Midbrain (tissue), 1 donor: ENCODE data around the gene DIPK1B.

Experiments
- DNase-seq: peaks from one replicate; lab custom pipeline; 2025; lab: John Stamatoyannopoulos, UW

Gene DIPK1B

DNA sequence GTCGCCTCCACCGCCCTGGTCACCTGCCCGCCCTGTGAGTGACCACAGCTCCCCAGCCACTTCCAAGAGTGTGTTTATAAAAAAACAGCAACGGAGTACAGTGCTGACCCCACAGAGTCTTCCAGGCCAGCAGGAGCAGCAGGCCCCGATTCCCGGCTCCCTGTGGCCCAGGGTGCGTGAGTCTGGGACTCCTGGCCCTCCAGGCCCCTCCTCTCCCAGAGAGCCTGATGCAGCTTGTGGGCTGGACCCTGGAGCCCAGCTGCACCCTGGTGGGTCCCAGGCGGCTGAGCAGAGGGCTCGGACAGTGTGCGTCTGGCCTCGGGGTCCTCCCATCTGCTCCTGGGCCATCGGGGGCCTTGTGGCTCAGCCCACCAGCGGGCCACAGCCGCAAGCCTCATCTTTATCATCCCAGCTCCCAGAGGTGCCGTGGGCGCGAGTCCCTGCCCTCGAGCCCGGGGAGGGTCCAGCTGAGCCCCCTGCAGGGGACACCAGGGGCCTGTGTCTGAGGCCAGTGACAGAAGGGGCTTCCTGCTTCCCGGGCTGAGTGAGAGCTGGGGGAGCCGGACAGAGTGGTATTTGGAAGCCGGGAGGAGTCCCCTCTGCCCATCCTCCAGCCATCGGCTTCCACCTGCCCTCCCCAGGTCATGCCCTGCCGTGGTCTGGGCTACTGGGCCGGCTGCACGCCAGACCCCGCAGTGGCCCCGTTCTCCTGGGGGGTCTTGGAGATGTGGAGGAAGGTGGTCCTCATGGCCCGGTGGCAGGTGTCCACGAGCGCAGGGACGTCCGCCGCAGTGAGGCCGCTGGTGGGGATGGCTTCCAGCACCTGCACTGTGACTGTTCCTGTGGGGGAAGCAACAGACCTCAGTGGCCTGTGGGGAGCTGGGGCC, 39.0 kb upstream of the DIPK1B start:
- no peak for DNase-seq

DNA sequence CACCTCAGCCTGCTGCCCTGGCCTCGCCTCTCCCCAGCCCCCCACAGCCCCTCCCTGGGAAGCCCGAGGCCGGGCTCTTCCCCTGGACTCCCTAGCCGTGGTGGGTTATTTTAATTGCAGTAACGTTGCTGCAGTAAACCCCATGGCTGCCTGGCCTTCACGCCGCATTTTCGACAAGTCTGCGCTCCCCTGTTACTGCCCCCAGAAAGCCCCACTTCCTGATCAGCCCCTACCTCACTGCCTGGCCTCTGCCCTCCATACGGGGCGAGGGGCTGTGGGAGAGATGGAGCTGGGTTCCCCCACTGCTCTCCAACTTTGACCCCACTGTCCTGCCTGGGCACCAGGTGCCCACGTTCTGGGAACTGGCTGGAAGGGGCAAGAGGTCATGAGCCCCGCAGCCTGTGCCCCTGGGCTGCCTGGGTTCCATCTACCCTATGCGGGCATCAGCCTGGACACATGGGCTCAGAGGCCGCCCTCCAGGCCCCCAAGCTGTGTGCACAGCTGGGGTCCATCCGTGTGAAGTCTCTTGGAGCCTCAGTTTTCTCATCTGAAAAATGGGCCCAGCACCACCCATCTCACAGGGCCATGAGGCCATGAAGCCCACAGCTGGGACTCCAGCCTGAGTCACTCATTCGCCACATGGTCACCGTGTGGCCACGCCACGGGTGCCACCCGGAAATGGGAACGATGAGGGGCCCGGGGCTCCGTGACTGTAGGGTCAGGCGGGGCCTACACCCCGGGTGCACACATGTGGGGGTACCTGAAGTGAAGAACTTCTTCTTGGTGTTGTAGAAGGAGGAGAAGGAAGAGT, 38.2 kb upstream of the DIPK1B start:
- DNase-seq = no peak

DNA sequence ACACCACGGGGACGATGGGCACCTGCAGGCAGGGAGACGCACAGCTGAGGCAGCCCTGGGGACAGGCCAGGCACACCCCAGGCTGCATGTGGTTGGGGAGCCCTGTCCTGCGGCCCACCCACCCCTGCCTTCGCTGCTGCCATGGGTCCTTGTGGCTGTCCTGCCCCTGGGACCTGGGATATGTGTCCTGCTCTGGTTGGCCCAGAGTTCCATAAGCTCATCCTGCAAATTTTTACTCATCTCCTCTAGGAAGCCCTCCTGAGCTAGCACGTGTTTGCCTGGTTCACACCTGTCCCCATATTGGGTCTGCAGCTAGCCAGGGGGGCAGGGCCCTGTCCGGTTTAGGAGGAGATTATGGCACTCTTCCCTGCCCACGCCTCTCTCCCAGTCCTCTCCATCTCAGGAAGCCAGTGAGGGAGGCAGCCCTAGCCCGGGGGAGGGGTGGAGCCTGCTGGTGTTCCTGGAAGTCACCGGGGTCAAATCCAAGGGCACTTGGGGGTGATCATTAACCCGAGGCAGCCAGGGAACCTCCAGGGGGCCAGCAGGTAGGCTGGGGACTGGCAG, 37.5 kb upstream of the DIPK1B start:
- no peak for DNase-seq

DNA sequence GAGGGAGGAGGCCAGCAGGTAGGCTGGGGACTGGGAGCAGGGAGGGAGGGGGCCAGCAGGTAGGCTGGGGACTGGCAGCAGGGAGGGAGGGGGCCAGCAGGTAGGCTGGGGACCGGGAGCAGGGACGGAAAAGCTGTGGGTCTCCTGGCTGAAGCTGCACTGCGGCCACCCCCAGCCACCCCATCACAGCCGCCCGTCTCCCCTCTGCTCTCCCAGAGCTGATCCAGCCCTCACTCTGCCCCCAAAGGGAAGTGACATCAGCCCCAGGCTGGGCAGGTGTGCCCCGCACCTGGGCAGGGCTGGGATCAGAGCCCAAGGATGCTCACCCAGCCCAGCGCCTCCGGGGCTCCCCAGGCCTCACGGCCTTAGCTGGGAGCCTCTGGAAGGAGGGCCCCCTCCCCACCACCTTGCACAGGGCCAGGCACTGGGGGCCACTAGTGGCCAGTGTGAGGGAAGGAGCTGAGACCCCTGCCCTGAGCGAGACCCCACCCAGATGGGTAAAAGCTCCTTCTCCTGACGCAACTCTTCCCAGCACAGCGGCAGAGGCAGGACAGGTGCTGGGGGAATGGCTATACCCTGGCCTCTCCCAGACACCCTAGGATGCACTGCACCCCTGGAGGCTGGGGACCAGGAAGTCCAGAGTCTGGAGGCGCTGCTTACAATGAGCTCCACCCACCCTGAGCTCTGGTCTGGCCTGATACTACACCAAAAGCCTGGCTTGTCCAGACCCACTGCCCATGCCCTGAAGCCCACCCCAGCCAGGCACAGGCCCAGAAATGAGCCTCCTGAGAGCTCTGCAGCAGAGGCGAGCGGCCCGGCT, 36.7 kb upstream of the DIPK1B start:
- DNase-seq = no peak

DNA sequence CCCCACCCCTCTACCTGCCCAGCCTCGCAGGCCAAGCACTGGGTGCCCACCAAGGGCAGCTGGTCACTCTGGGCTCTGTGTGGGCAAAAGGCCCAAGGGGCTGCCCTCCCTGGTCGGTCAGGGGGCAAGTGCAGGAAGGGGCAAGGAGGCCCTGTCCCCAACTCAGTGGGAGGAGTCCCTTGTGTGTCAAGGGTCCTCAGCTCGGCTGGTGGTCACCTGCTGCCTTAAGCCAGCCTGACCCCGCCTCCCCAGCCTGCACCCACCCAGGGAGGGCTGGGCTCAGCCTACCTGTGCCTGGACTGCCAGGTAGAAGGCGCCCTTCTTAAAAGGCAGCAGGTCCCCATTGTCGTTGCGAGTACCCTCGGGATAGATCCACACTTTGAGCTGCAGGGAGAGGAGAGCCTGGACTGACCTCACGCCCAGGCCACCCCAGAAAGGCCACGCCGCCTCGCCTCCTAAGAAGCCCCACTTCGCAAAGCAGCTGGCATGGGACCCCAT, 36.0 kb upstream of the DIPK1B start:
- DNase-seq = no peak

DNA sequence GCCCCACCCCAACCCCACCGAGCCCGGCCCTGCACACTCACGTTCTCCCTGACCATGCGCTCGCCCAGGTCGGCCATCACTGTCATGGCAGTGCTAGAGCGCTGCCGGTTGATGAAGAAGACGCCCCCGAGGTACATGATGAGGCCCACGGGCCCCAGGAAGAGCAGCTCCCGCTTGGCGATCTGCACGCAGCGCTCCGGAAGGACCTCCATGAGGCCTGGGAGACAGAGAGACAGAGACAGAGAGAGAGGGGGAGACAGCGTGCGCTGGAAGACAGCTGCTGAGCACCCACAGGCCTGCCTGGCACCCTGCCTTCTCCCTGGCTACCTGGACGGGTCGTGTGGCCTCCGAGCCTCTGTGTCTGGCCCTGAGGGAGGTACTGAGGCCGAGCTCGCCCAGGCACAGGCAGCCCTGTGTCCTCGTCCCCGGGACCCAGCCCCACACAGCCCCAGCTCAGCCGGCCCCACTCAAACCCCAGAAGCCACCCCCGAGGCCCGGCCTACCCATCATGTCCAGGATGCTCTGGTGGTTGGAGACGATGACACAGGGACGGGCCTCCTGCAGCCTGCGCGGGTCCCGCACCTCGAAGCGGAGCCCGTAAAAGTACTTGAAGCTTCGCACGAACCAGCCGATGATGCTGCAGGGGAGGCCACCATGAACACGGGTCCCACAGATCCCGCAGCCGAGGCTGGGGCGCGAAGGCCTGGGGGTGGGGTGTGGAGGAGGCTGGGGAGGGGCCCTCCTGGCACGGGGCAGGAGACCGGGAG, 35.3 kb upstream of the DIPK1B start:
- no peak for DNase-seq

DNA sequence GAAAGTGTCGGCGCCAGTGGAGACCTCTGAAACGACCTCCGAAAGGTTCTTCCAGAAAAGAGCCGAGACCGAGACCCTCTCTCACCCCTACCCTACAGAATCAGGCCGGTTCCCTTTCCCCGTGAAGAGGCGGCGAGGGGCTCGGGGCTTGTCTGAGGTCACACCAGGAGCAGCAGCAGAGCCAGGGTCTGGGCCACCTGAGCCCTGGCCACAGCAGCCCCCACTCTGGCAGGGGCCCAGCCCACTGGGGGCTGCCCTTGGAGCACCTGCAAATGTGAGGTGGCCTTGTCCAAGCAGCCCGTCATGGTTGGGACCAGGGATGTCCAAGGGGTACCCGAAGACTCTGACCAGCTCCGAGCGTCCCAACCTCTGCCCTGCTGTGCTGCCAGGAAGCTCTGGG, 34.3 kb upstream of the DIPK1B start:
- DNase-seq = no peak

DNA sequence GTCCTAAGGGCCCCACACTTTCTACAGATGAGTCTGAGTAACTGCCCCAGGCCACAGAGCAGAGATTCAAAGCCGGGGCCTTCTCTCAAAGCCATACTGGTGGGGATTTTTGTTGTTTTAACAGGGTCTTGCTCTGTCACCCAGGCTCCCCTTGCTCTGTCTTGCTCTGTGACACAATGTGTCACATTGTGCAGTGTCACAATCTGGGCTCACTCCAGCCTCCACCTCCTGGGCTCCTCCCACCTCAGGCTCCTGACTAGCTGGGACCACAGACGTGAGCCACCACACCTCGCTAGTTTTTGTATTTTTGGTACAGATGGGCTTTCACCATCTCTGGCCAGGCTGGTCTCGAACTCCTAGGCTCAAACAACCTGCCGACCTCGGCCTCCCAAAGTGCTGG, 33.7 kb upstream of the DIPK1B start:
- no peak for DNase-seq

DNA sequence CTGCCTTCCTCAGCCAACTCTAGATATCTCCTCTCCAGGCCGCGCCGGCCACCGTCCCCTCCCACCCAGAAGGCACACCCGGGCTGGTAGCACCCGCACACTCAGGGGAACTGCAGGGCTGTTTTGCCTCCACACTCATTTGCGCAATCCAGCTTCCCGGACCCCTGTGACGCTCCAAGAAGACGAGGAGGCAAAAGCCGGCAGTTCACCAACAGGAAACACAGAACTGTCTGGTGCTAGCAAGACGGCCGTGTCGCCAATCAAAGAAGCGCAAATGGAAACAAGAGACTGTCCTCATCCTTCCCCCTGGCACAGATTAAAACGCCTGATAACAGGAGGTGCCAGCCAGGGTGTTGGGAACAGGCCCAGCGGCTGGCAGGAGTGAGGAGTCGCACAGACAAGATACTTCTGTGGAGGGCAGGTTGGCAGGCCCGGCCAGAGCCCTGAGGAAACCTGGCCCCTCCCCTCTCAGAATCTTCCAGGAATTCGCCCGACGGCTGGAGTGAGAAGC, 32.9 kb upstream of the DIPK1B start:
- DNase-seq = no peak

DNA sequence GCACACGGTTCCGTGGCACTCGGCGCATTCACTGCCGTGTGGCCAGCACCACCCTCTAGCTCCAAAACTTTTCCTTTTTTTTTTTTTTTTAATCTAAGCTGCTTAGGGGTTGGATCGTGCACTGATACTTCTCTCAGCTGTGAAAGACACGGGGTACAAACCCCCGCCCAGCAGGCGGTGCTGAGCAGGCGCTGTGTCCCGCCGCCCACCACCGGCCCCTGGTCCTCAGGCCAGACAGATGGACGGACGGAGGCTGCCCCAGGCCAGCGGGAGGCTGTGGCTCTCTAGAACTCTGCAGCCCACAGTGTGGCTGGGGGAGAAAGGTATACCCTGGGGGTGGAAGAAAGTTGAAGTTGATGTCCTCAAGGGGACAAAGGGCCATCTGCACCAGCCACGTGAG, 31.3 kb upstream of the DIPK1B start:
- no peak for DNase-seq

DNA sequence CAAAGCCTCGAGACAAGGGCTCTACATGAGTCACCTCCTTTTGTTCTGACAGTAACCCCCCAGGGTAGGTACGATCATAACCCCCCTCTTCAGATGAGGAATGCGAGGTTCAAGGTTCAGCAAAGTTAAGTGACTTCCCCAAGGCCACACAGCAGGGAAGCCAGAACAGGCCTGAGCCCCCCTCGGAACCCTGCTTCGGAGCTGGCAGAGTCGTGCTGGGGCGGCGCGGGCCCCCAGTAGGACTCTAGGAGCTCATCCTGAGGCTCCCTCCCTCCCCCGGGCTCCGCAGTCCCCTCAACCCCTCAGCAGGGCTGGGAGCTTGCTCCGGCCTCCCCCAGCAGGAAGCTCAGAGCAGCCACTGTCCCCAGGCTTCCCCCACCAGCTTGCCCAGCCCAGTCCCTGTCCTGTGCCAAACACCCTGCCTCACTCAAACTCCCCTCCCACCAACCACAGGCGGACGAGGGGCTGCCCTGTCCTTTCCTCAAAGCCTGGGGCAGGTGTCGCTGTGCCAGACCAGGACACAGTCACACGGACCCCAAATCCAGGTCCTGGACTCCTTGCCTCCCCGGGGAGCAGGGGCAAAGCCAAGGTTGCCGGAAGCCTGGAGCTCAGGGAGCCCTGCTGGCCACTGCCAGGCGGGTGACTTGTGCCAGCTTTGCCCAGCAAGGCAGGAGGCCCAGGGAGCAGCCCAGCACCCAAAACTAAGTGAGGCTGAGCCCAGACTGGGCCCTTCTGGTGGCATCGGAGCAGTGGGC, 30.2 kb upstream of the DIPK1B start:
- no peak for DNase-seq

DNA sequence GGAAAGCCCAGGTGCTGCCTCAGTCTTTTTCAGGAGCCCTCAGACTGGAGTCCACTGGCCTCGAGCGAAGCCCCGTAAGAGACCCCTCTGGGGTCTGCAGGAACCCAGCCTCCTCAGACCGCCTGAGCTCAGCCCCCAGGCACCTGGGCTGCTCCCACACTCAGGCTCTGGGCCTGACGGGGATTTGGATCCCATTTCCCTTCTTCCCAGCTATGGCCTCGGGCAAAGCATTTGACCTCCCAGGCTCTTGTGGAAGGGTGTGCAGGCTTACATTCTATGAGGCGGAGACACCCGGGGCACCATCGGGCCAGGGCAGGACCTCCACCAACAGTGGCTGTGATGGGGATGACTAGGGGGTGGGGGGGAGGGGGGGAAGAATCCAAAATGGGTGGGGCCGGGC, 29.7 kb upstream of the DIPK1B start:
- no peak for DNase-seq

DNA sequence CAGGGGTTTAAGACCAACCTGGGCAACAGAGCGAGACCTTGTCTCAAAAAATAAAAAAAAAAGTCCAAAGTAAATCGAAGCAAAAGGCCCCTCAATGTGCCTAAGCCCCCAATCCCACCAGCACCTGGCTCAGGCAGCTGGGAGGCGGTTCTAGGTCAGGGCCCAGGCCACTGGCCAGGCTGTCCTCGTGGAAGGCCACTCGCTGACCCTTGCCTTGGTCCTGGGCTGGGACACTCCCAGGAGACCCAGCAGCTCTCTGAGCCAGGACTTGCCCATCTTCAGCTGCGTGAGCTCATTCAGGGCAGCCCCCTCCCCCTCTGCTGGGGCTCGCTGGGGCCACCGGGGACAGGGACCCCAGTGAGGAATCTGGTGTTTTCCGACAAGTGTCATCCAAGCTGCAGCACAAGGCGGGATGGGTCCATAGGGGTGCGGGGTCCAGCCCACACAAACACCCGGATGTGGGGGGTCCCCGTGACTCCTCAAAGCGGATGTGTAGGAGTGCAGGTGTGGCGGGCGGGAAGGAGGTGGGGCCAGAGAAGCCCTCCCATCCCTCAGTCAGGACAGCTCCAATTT, 29.1 kb upstream of the DIPK1B start:
- DNase-seq = no peak

DNA sequence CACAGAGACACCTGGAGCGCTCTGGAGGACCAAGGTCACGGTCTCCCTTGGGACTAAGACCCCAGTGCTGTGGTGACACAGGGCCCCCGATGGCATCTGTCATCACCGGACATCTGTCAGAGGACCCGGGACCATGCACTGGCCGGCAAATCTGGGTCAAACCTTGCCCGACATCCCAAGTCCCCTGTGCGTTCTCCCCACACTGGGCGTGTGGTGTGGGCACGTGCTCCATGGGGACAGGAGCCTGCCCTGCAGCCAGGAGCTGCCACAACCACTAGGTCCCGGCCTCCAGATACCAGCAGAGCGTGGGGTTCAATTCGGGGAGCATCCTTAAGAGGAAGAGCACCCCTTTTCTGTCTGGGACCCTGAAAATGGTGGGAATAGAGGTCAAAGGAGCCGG, 28.6 kb upstream of the DIPK1B start:
- no peak for DNase-seq

DNA sequence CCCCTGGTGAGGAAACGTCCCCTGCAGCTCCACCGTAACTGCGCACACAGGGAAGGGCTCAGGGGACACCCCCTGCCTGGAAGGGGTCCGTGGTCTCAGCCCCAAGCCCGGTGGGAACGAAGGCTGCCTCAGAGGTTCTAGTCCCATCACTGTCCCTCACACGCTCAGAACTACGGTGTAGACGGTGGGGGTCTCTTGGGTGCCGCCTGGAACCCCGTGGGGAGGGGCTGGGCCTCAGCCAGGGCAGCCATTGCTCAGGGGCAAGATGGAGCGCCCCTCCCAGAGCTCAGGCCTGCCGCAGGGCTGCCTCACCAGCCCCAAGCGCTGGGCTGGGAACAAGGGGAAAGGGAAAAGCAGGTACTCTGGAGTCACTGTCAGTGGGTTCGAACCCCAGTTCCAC, 28.0 kb upstream of the DIPK1B start:
- DNase-seq = no peak

DNA sequence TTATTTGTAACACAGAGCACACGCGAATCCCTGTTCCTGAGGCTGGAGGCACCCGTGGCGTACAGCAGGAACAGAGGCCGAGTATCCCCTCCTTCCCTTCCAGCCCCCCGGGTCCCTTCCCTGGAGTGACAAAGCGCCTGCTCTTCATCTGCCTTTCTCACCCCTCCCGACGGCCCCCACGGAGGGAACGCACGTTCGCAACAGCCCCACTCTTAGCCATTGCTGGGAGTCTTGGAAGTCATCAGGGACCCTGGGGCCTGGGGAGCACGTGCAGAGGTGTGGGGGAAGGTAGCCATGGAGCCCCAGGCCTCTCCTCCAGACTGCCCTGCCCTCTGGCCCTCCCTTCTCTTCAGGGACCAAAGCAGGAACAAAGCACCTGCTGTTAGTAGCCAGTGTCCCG, 27.6 kb upstream of the DIPK1B start:
- no peak for DNase-seq

DNA sequence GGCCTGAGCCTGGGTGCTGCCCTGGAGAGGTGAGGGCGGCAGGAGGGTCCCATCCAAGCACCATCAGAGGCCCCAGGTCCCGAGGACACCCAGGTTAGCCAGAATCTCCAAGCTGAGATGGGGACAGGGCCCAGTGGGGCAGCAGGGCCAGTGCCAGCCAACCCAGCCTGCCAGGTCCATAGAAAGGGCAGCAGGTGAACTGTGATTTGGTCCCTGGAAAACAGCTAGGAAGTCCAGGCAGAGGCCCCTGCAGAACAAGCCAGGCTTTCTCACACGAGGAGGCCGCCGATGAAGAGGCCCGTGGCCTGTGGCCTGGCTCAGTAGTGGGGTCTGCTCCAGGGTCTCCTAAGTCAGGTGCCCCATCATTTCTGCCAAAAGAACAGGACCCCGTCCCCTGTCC, 27.2 kb upstream of the DIPK1B start:
- DNase-seq = no peak

DNA sequence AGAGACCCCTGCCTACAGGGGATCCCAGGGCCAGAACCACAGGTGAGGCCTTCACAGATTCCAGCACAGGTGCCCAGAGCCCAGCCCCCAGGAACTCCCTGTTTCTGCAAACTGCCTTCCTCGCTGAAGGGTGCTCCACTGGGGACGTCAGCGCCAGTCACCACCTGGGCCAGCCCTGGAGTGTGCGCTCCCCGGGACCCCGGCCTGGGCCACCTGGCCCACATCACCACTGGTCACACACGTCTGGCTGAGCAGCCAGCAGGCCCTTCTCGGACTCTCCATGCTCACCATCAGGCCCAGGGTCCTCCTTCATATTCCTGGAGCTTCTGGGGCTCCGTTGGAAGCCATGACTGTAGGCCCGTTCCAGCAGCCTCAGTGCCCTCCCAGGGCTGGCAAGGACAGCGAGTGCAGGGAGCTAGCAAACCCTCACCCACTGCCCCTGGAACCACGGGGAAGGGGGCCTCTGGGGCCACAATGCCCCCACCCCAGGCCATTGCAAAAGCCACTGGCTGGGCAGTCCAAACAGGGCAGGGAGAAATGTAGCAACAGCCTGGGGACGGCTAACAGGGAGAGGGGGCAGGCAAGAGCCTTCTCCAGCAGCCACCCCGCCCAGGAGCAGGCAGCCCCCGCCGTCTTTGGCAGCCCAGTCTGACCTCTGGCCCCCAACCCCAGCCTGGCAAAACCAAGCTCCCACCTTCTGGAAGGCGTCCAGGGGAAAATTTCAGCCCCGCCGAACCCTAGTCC, 26.4 kb upstream of the DIPK1B start:
- no peak for DNase-seq

DNA sequence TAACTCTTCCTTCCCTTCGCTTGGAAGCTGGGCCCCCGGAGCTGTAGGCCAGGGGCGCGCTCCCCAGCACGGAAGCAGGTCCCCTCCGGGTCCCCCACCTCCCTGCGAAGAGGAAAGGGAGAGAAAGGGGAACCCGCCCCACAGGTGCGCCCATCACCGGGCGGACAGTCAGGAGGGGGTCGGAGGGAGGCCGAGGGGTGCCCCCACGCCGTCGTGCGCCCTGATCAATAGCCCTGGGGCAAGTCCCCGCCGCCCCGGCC, 25.9 kb upstream of the DIPK1B start:
- DNase-seq = no peak
